D721Med (cell line): ENCODE results near the gene LMF2.
A peak's percentile ranks its signal among the peaks of the same experiment; 100 is the strongest.

Experiments
- DNase-seq: peaks from one replicate; pipeline ENCODE4 v3.0.0; 2011; ENCODE audit warnings: low spot score; ENCODE audit not compliant: insufficient read length
- FAIRE-seq: peaks from 2 replicates; lab custom pipeline; 2011; peaks lifted over from hg19 to GRCh38; lab: Jason Lieb, UNC
- CTCF ChIP-seq: IDR thresholded peaks from 2 replicates; pipeline ENCODE4 v1.5.1; 2012; ENCODE audit warnings: mild to moderate bottlenecking, control low read depth; ENCODE audit not compliant: insufficient read depth; ENCODE audit errors: missing control alignments

The LMF2 gene

GRCh38 chr22:50548040-50548920 lies 40.8 kb upstream of the LMF2 start:
- TF ChIP-seq CTCF: no peak
- DNase-seq: no peak
- no peak for FAIRE-seq

- no peak for DNase-seq
- no peak for FAIRE-seq
Measured at GRCh38 chr22:50547263-50547985, 39.9 kb upstream of the LMF2 start.

GRCh38 chr22:50546326-50547262 lies 39.1 kb upstream of the LMF2 start:
- no peak for DNase-seq
- no peak for FAIRE-seq
- TF ChIP-seq CTCF: no peak

More at GRCh38 chr22:50547263-50547985, 39.9 kb upstream of the LMF2 start:
- TF ChIP-seq CTCF: no peak

- TF ChIP-seq CTCF: no peak
- DNase-seq: no peak
- no peak for FAIRE-seq
Measured at GRCh38 chr22:50545522-50546325, 38.2 kb upstream of the LMF2 start, which contains the start of gene KLHDC7B. Gene KLHDC7B (plus strand): TSS chr22:50545899. CDS start chr22:50546244, 345 bp downstream.

- DNase-seq (no peak), FAIRE-seq (no peak)
- TF ChIP-seq CTCF: no peak
Measured at GRCh38 chr22:50544746-50545253, 37.3 kb upstream of the LMF2 start.

GRCh38 chr22:50544078-50544745 lies 36.7 kb upstream of the LMF2 start:
- no peak for DNase-seq
- no peak for FAIRE-seq
- TF ChIP-seq CTCF: peak; percentile 45
